Stomach (tissue), 4 donors: ENCODE results near the gene ABT1.

ENCODE experiments used
- CTCF ChIP-seq, 7 experiments: fragments of 450-650 bp in 4 of 7; fragments of 200-600 bp in 3 of 7; sonication (generic) in 3 of 7; IDR thresholded peaks; one replicate each; pipeline ENCODE4 v1.5.1; 2016 to 2019; ENCODE audit warnings: antibody characterized with exemption in 7 of 7, control low read depth in 2 of 7, mild to moderate bottlenecking in 1 of 7
- EP300 ChIP-seq: sonication (generic); formaldehyde crosslinking; IDR thresholded peaks from one replicate; pipeline ENCODE4 v1.6.1; 2017; ENCODE audit warnings: antibody characterized with exemption
- POLR2A ChIP-seq, 4 donors: fragments of 450-650 bp; IDR thresholded peaks; one replicate each; pipeline ENCODE4 v1.6.1; 2016; ENCODE audit warnings: antibody characterized with exemption in 4 of 4, control low read depth in 2 of 4, mild to moderate bottlenecking in 1 of 4, moderate library complexity in 1 of 4
- POLR2AphosphoS5 ChIP-seq, 3 donors: sonication (generic); formaldehyde crosslinking; IDR thresholded peaks; one replicate each; pipeline ENCODE4 v1.6.1; 2016; ENCODE audit warnings: antibody characterized with exemption in 3 of 3

- peak; percentile 43 to 74 (median 46) for TF ChIP-seq POLR2AphosphoS5 (IDR thresholded peaks at IDR 0.05)
- TF ChIP-seq CTCF (IDR thresholded peaks at IDR 0.05), result peak in 5 of 7 experiments; percentile 85 to 96 (median 85)
- TF ChIP-seq POLR2A (IDR thresholded peaks at IDR 0.05), result no peak
- TF ChIP-seq EP300, result no peak
Measured at GRCh38 chr6:26595669-26596269, 984 bp upstream of the ABT1 start.
